ENCODE results near the gene SH3BP1. TPM values are rescaled to one million over a fixed set of nuclear protein-coding genes. Genes with fewer than 3 reads are reported as not detected.
A peak's percentile ranks its signal among the peaks of the same experiment; 100 is the strongest.

Gene SH3BP1
- total and polyA plus RNA-seq, 4 donors: 3.6 to 8.8 (median 5.8) TPM

- peaks cover 47% of the 10 kb centered on the region for H3K4me1 ChIP-seq (ENCODE audit: control insufficient read depth, insufficient read depth, low read length)
- H3K4me3 ChIP-seq (ENCODE audit: low read depth, low read length): no peak overlapping the region
- H3K27ac ChIP-seq (ENCODE audit: low read depth, low read length): peak overlapping the region; percentile 98
- H3K9me3 ChIP-seq (ENCODE audit: control insufficient read depth, insufficient read depth, low read length): no peaks in the 10 kb centered on the region
- no peaks in the 10 kb centered on the region for H3K27me3 ChIP-seq (ENCODE audit: control insufficient read depth, insufficient read depth, low read length)
- H3K36me3 ChIP-seq (ENCODE audit: control insufficient read depth, insufficient read depth, low read length): peaks cover 35% of the 10 kb centered on the region
- 74% methylated on average over 5 of the region's 6 CpGs for WGBS (ENCODE audit: insufficient coverage)
- no peak for DNase-seq (ENCODE audit: low read depth in 4 of 6, low spot score in 6 of 6)
Measured at GRCh38 chr22:37611207-37611606, 28.3 kb upstream of the SH3BP1 start.

GRCh38 chr22:37616201-37617083 lies 23.0 kb upstream of the SH3BP1 start:
- Histone ChIP-seq H3K27me3 (ENCODE audit: control insufficient read depth, insufficient read depth, low read length) (no peaks in the 10 kb centered on the region), H3K9me3 (ENCODE audit: control insufficient read depth, insufficient read depth, low read length) (no peaks in the 10 kb centered on the region), H3K36me3 (ENCODE audit: control insufficient read depth, insufficient read depth, low read length) (peaks cover 85% of the 10 kb centered on the region), H3K4me3 (ENCODE audit: low read depth, low read length) (no peak overlapping the region), H3K4me1 (ENCODE audit: control insufficient read depth, insufficient read depth, low read length) (peaks cover 13% of the 10 kb centered on the region), H3K27ac (ENCODE audit: low read depth, low read length) (no peak overlapping the region)
- 94% methylated on average over 25 of the region's 27 CpGs for WGBS (ENCODE audit: insufficient coverage)
- DNase-seq (ENCODE audit: low read depth in 4 of 6, low spot score in 6 of 6): no peak

- 80% methylated on average over 1 of the region's 1 CpG for WGBS (ENCODE audit: insufficient coverage)
- H3K9me3 ChIP-seq (ENCODE audit: control insufficient read depth, insufficient read depth, low read length): no peaks in the 10 kb centered on the region
- no peak for DNase-seq (ENCODE audit: low read depth in 4 of 6, low spot score in 6 of 6)
- peaks cover 10% of the 10 kb centered on the region for H3K4me1 ChIP-seq (ENCODE audit: control insufficient read depth, insufficient read depth, low read length)
- H3K4me3 ChIP-seq (ENCODE audit: low read depth, low read length): no peak overlapping the region
- no peaks in the 10 kb centered on the region for H3K27me3 ChIP-seq (ENCODE audit: control insufficient read depth, insufficient read depth, low read length)
- H3K27ac ChIP-seq (ENCODE audit: low read depth, low read length): no peak overlapping the region
- H3K36me3 ChIP-seq (ENCODE audit: control insufficient read depth, insufficient read depth, low read length): peaks cover 92% of the 10 kb centered on the region
Measured at GRCh38 chr22:37617431-37617830, 22.0 kb upstream of the SH3BP1 start.

GRCh38 chr22:37618072-37618656 lies 21.3 kb upstream of the SH3BP1 start:
- DNase-seq (ENCODE audit: low read depth in 4 of 6, low spot score in 6 of 6): no peak
- peaks cover 95% of the 10 kb centered on the region for H3K36me3 ChIP-seq (ENCODE audit: control insufficient read depth, insufficient read depth, low read length)
- H3K27me3 ChIP-seq (ENCODE audit: control insufficient read depth, insufficient read depth, low read length): no peaks in the 10 kb centered on the region
- 93% methylated on average over 11 of the region's 14 CpGs for WGBS (ENCODE audit: insufficient coverage)
- H3K4me3 ChIP-seq (ENCODE audit: low read depth, low read length): no peak overlapping the region
- H3K4me1 ChIP-seq (ENCODE audit: control insufficient read depth, insufficient read depth, low read length): peaks cover 6% of the 10 kb centered on the region
- no peak overlapping the region for H3K27ac ChIP-seq (ENCODE audit: low read depth, low read length)
- H3K9me3 ChIP-seq (ENCODE audit: control insufficient read depth, insufficient read depth, low read length): no peaks in the 10 kb centered on the region

GRCh38 chr22:37618674-37619073 lies 20.8 kb upstream of the SH3BP1 start:
- 93% methylated on average over 3 of the region's 6 CpGs for WGBS (ENCODE audit: insufficient coverage)
- no peaks in the 10 kb centered on the region for H3K9me3 ChIP-seq (ENCODE audit: control insufficient read depth, insufficient read depth, low read length)
- no peak overlapping the region for H3K27ac ChIP-seq (ENCODE audit: low read depth, low read length)
- H3K4me1 ChIP-seq (ENCODE audit: control insufficient read depth, insufficient read depth, low read length): peaks cover 6% of the 10 kb centered on the region
- H3K27me3 ChIP-seq (ENCODE audit: control insufficient read depth, insufficient read depth, low read length): no peaks in the 10 kb centered on the region
- DNase-seq (ENCODE audit: low read depth in 4 of 6, low spot score in 6 of 6): no peak
- H3K4me3 ChIP-seq (ENCODE audit: low read depth, low read length): no peak overlapping the region
- peaks cover 96% of the 10 kb centered on the region for H3K36me3 ChIP-seq (ENCODE audit: control insufficient read depth, insufficient read depth, low read length)

GRCh38 chr22:37619991-37620390 lies 19.5 kb upstream of the SH3BP1 start:
- 93% methylated on average over 6 of the region's 7 CpGs for WGBS (ENCODE audit: insufficient coverage)
- Histone ChIP-seq H3K36me3 (ENCODE audit: control insufficient read depth, insufficient read depth, low read length) (peaks cover 95% of the 10 kb centered on the region), H3K27me3 (ENCODE audit: control insufficient read depth, insufficient read depth, low read length) (no peaks in the 10 kb centered on the region)

GRCh38 chr22:37621352-37621860 lies 18.1 kb upstream of the SH3BP1 start:
- 93% methylated on average over 12 of the region's 12 CpGs for WGBS (ENCODE audit: insufficient coverage)
- H3K27me3 ChIP-seq (ENCODE audit: control insufficient read depth, insufficient read depth, low read length): no peaks in the 10 kb centered on the region
- no peak overlapping the region for H3K27ac ChIP-seq (ENCODE audit: low read depth, low read length)
- no peaks in the 10 kb centered on the region for H3K9me3 ChIP-seq (ENCODE audit: control insufficient read depth, insufficient read depth, low read length)
- H3K4me3 ChIP-seq (ENCODE audit: low read depth, low read length): no peak overlapping the region
- DNase-seq (ENCODE audit: low read depth in 4 of 6, low spot score in 6 of 6): no peak
- H3K36me3 ChIP-seq (ENCODE audit: control insufficient read depth, insufficient read depth, low read length): peaks cover 97% of the 10 kb centered on the region
- peaks cover 32% of the 10 kb centered on the region for H3K4me1 ChIP-seq (ENCODE audit: control insufficient read depth, insufficient read depth, low read length)

More at GRCh38 chr22:37619991-37620390, 19.5 kb upstream of the SH3BP1 start:
- H3K27ac ChIP-seq (ENCODE audit: low read depth, low read length): no peak overlapping the region
- H3K9me3 ChIP-seq (ENCODE audit: control insufficient read depth, insufficient read depth, low read length): no peaks in the 10 kb centered on the region
- H3K4me1 ChIP-seq (ENCODE audit: control insufficient read depth, insufficient read depth, low read length): peaks cover 18% of the 10 kb centered on the region
- H3K4me3 ChIP-seq (ENCODE audit: low read depth, low read length): no peak overlapping the region
- no peak for DNase-seq (ENCODE audit: low read depth in 4 of 6, low spot score in 6 of 6)

- H3K27me3 ChIP-seq (ENCODE audit: control insufficient read depth, insufficient read depth, low read length): no peaks in the 10 kb centered on the region
- H3K4me3 ChIP-seq (ENCODE audit: low read depth, low read length): no peak overlapping the region
- WGBS (ENCODE audit: insufficient coverage): 77% methylated on average over 19 of the region's 22 CpGs
- H3K4me1 ChIP-seq (ENCODE audit: control insufficient read depth, insufficient read depth, low read length): peaks cover 48% of the 10 kb centered on the region
- H3K36me3 ChIP-seq (ENCODE audit: control insufficient read depth, insufficient read depth, low read length): peaks cover 94% of the 10 kb centered on the region
- peak overlapping the region; percentile 17 for H3K27ac ChIP-seq (ENCODE audit: low read depth, low read length)
- DNase-seq (ENCODE audit: low read depth in 4 of 6, low spot score in 6 of 6): peak in 2 of 6 donors; percentile 66 to 78
- H3K9me3 ChIP-seq (ENCODE audit: control insufficient read depth, insufficient read depth, low read length): no peaks in the 10 kb centered on the region
Measured at GRCh38 chr22:37623075-37624016, 16.1 kb upstream of the SH3BP1 start.

GRCh38 chr22:37624017-37624365 lies 15.5 kb upstream of the SH3BP1 start:
- Histone ChIP-seq H3K36me3 (ENCODE audit: control insufficient read depth, insufficient read depth, low read length) (peaks cover 92% of the 10 kb centered on the region), H3K27ac (ENCODE audit: low read depth, low read length) (peak overlapping the region; percentile 17), H3K4me3 (ENCODE audit: low read depth, low read length) (no peak overlapping the region), H3K27me3 (ENCODE audit: control insufficient read depth, insufficient read depth, low read length) (no peaks in the 10 kb centered on the region), H3K4me1 (ENCODE audit: control insufficient read depth, insufficient read depth, low read length) (peaks cover 48% of the 10 kb centered on the region), H3K9me3 (ENCODE audit: control insufficient read depth, insufficient read depth, low read length) (no peaks in the 10 kb centered on the region)
- DNase-seq (ENCODE audit: low read depth in 4 of 6, low spot score in 6 of 6): no peak
- WGBS (ENCODE audit: insufficient coverage): 70% methylated on average over 6 of the region's 6 CpGs
